Esophagus squamous epithelium (tissue), 5 donors: Measurements from ENCODE around the gene PARD3. TPM values are rescaled to one million over a fixed set of nuclear protein-coding genes. Genes with fewer than 3 reads are reported as not detected.

Experiments used
- DNase-seq: peaks from one replicate; lab custom pipeline; 2025; lab: John Stamatoyannopoulos, UW
- H3K27ac ChIP-seq, 4 donors: fragments of 200-600 bp; sonication (generic); one replicate each; pipeline ENCODE4 v1.5.1; 2016 to 2019; ENCODE audit warnings: mild to moderate bottlenecking in 1 of 4
- H3K27me3 ChIP-seq, 4 donors: fragments of 200-600 bp; sonication (generic); 1 replicate in 3 of 4; 2 replicates in 1 of 4; pipeline versions ENCODE4 v1.5.1 to v1.6.0; 2017 to 2021; ENCODE audit warnings: antibody characterized with exemption in 1 of 4
- H3K36me3 ChIP-seq, 3 donors: fragments of 200-600 bp; sonication (generic); one replicate each; pipeline ENCODE4 v1.5.1; 2016 to 2019
- H3K4me1 ChIP-seq, 3 donors: fragments of 200-600 bp; sonication (generic); one replicate each; pipeline ENCODE4 v1.5.1; 2017 to 2019
- H3K4me3 ChIP-seq, 4 donors: fragments of 200-600 bp; sonication (generic); 1 replicate in 3 of 4; 2 replicates in 1 of 4; pipeline ENCODE4 v1.5.1; 2016 to 2019; ENCODE audit warnings: mild to moderate bottlenecking in 2 of 4, moderate library complexity in 1 of 4
- H3K9me3 ChIP-seq, 3 donors: fragments of 200-600 bp; sonication (generic); one replicate each; pipeline ENCODE4 v1.5.1; 2016 to 2019
- POLR2A ChIP-seq, 4 donors: fragments of 450-650 bp; IDR thresholded peaks; one replicate each; pipeline ENCODE4 v1.6.1; 2017; ENCODE audit warnings: antibody characterized with exemption in 4 of 4, mild to moderate bottlenecking in 4 of 4, moderate library complexity in 3 of 4
- WGBS, 2 donors: methylation state at CpG; one replicate each; pipeline ENCODE4 v1.1.5; 2018; 5-methylcytosine and 5-hydroxymethylcytosine counted together
- intact Hi-C: fragments of 100-400 bp; cut with DNase I; formaldehyde crosslinking; loops from one replicate; pipeline ENCODE4 v1.15.0; 2022
- total RNA-seq, 4 donors: library from RNA; depleted of rRNA; stranded (reverse); fragments of >200 nt; gene quantifications; one replicate each; pipeline ENCODE4 v1.1.0, GENCODE V29; 2016
- TF ChIP-seq, protein P1 (sequence below), 6 experiments: fragments of 450-650 bp in 4 of 6; fragments of 200-600 bp in 2 of 6; sonication (generic) in 2 of 6; IDR thresholded peaks; one replicate each; pipeline ENCODE4 v1.5.1; 2016 to 2019; ENCODE audit warnings: antibody characterized with exemption in 6 of 6, mild to moderate bottlenecking in 4 of 6, moderate library complexity in 4 of 6
- donor health status: DM: yes; HTN: yes; CAD: no.

PARD3 gene
- total RNA-seq, 4 donors from 2014 or later, result 57.3 to 114 (median 81.7) TPM

DNA sequence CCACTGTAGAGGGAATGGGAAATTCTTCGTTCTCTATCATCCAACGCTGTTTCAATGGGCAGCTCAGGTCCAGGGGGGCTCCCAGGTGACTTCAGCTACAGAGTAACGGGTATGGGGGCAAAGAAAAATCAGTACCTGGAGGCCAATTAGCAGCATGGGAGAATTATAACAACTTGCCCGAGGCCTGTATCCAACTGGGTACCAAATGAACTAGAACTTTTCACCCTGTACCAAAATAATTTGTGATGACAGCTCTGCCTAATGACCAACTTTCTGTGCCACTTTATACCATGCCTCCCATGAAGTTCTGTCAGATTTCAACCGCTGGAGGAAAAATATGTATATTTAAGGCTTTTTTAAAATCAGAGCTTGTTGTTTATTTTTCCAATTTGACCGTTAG lies 467.1 kb downstream of the PARD3 start:
- H3K4me3 ChIP-seq, result no peak overlapping the region
- peaks cover 0 to 61% (median 0%) of the 10 kb centered on the region in 3 donors for H3K36me3 ChIP-seq
- H3K9me3 ChIP-seq, result no peaks in the 10 kb centered on the region
- no peak for DNase-seq
- no peak overlapping the region for H3K27ac ChIP-seq
- H3K27me3 ChIP-seq, result no peaks in the 10 kb centered on the region
- WGBS, 2 donors, result 86 to 92% methylated on average over 6 of the region's 6 CpGs
- intact Hi-C loops, result no loop called here
- H3K4me1 ChIP-seq, result no peaks in the 10 kb centered on the region
- no peak for TF ChIP-seq POLR2A (IDR thresholded peaks at IDR 0.05)
- TF ChIP-seq, protein P1, sequence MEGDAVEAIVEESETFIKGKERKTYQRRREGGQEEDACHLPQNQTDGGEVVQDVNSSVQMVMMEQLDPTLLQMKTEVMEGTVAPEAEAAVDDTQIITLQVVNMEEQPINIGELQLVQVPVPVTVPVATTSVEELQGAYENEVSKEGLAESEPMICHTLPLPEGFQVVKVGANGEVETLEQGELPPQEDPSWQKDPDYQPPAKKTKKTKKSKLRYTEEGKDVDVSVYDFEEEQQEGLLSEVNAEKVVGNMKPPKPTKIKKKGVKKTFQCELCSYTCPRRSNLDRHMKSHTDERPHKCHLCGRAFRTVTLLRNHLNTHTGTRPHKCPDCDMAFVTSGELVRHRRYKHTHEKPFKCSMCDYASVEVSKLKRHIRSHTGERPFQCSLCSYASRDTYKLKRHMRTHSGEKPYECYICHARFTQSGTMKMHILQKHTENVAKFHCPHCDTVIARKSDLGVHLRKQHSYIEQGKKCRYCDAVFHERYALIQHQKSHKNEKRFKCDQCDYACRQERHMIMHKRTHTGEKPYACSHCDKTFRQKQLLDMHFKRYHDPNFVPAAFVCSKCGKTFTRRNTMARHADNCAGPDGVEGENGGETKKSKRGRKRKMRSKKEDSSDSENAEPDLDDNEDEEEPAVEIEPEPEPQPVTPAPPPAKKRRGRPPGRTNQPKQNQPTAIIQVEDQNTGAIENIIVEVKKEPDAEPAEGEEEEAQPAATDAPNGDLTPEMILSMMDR (IDR thresholded peaks at IDR 0.05), result no peak

DNA sequence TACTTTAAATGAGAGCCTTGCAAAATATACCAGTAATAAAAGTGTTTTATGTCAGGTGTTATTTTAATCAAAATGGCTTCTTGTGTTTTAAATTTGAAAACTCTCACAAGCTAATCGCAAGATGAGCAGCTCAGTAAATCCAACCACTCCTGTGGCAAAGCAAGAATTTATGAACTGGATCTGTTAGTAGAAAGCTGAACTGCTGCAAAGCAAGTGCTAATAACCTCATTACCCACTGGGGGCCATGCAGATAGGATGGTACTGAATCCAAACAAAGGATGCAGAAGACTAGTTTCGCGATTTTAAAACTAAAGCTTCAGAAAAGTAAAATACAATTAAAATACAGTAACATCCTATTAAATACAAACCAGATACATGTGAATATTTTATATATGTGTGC lies 468.0 kb downstream of the PARD3 start:
- Histone ChIP-seq H3K9me3 (no peaks in the 10 kb centered on the region), H3K36me3 (peaks cover 0 to 57% (median 0%) of the 10 kb centered on the region in 3 donors), H3K27me3 (no peaks in the 10 kb centered on the region), H3K4me1 (no peaks in the 10 kb centered on the region), H3K4me3 (no peak overlapping the region), H3K27ac (no peak overlapping the region)
- WGBS, 2 donors, result 94 to 97% methylated on average over 3 of the region's 3 CpGs
- no peak for DNase-seq
- TF ChIP-seq, protein P1 (IDR thresholded peaks at IDR 0.05), result no peak
- no peak for TF ChIP-seq POLR2A (IDR thresholded peaks at IDR 0.05)
- intact Hi-C loops, result no loop called here

DNA sequence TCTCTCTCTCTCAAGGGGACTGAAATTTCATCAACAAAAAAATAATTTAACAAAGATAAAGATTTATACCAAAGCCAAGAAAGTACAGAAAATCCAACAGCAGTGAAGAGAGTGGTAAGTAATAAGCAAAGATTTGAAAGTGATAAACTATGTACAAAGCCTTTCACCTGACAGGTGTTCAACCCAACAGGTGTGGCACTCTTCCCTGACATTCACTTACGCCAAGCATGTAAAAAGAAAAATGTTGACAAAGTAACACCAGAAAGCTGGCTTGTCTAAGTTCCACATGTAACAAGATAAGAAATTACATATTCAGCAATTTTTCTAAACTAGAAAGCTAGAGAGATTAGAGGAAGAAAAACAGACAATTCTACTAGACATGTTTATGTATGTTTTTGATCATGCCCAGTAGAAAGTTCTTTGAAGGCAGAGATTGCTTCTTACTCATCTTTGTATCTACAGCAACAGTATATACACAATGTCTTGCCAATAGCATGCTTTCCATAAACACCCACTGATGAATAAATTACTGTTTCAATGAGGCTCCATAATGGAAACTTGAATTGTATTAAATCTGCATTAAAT lies 468.5 kb downstream of the PARD3 start:
- H3K27me3 ChIP-seq, result no peaks in the 10 kb centered on the region
- H3K4me1 ChIP-seq, result no peaks in the 10 kb centered on the region
- no peak overlapping the region for H3K4me3 ChIP-seq
- TF ChIP-seq, protein P1 (IDR thresholded peaks at IDR 0.05), result no peak
- TF ChIP-seq POLR2A (IDR thresholded peaks at IDR 0.05), result no peak
- 88 to 96% methylated on average over 1 of the region's 1 CpG for WGBS, 2 donors
- intact Hi-C loops, result no loop called here
- H3K9me3 ChIP-seq, result no peaks in the 10 kb centered on the region
- H3K27ac ChIP-seq, result no peak overlapping the region
- no peak for DNase-seq
- H3K36me3 ChIP-seq, result peaks cover 0 to 57% (median 0%) of the 10 kb centered on the region in 3 donors

DNA sequence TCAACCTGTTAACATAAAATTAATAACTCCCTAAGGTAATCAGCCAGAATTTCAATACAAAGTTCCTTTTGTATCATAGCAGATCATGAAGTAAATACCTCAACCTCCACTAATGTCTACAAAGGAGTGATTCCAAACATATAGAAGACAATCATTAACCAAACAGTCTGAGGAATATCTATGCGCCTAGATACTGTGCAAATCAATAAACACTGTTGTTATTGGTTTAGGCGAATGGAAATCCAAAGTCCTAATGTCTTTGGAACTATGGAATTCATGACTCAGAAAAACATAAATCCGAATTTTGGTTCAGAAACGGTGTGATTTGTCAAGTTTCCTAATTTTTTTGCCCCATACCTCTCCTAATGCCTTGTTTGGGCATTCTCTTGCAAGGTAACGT lies 469.7 kb downstream of the PARD3 start:
- peaks cover 0 to 6% (median 0%) of the 10 kb centered on the region in 3 donors for H3K4me1 ChIP-seq
- WGBS, 2 donors, result 77 to 83% methylated on average over 5 of the region's 5 CpGs
- H3K27me3 ChIP-seq, result no peaks in the 10 kb centered on the region
- no peak overlapping the region for H3K27ac ChIP-seq
- no peak for DNase-seq
- peaks cover 0 to 52% (median 0%) of the 10 kb centered on the region in 3 donors for H3K36me3 ChIP-seq
- no peak overlapping the region for H3K4me3 ChIP-seq
- no peaks in the 10 kb centered on the region for H3K9me3 ChIP-seq
- TF ChIP-seq, protein P1 (IDR thresholded peaks at IDR 0.05), result no peak
- no peak for TF ChIP-seq POLR2A (IDR thresholded peaks at IDR 0.05)
- intact Hi-C loops, result no loop called here

DNA sequence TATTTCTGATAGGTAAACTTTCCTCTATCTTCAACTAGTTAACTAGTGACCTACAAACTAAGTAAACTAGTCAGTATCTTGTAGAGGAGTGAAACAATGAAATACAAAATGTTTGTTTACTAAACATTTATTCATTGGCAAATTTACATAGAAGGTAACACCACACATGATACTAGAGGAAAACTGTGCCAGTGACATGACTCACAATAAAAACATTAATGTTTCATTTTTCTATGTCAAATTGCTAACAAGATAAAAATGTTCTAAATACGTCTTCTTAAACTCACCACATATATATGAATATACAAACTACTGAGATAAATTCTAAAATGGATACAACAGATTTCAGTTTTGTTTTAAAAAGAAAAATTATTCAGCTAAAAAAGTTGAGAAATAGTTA lies 471.3 kb downstream of the PARD3 start:
- intact Hi-C loops, result no loop called here
- no peaks in the 10 kb centered on the region for H3K9me3 ChIP-seq
- H3K4me1 ChIP-seq, result peaks cover 0 to 15% (median 0%) of the 10 kb centered on the region in 3 donors
- no peak overlapping the region for H3K27ac ChIP-seq
- TF ChIP-seq POLR2A (IDR thresholded peaks at IDR 0.05), result no peak
- TF ChIP-seq, protein P1 (IDR thresholded peaks at IDR 0.05), result no peak
- WGBS, 2 donors, result 35 to 49% methylated on average over 1 of the region's 1 CpG
- peaks cover 0 to 43% (median 0%) of the 10 kb centered on the region in 3 donors for H3K36me3 ChIP-seq
- DNase-seq, result no peak
- H3K27me3 ChIP-seq, result no peaks in the 10 kb centered on the region
- H3K4me3 ChIP-seq, result no peak overlapping the region
